Panc1 (cell line): Measurements from ENCODE around the gene HEXD.

Experiments
- SIN3A ChIP-seq: IDR thresholded peaks from 2 replicates; pipeline ENCODE4 v1.6.1; 2012; ENCODE audit warnings: low read depth, mild to moderate bottlenecking, low read length, moderate library complexity, borderline replicate concordance; ENCODE audit not compliant: insufficient read depth
- TF ChIP-seq, protein P1 (sequence below): fragments of 450-650 bp; IDR thresholded peaks from 2 replicates; pipeline ENCODE4 v1.5.1; 2017; ENCODE audit warnings: mild to moderate bottlenecking
- TF ChIP-seq, protein P2 (sequence below), 2 experiments: IDR thresholded peaks; 2 replicates each; pipeline ENCODE4 v1.6.1; 2011 to 2012; ENCODE audit warnings: low read depth in 2 of 2, control low read depth in 1 of 2, low read length in 1 of 2, mild to moderate bottlenecking in 1 of 2, moderate library complexity in 1 of 2; ENCODE audit not compliant: insufficient read depth in 1 of 2

DNA sequence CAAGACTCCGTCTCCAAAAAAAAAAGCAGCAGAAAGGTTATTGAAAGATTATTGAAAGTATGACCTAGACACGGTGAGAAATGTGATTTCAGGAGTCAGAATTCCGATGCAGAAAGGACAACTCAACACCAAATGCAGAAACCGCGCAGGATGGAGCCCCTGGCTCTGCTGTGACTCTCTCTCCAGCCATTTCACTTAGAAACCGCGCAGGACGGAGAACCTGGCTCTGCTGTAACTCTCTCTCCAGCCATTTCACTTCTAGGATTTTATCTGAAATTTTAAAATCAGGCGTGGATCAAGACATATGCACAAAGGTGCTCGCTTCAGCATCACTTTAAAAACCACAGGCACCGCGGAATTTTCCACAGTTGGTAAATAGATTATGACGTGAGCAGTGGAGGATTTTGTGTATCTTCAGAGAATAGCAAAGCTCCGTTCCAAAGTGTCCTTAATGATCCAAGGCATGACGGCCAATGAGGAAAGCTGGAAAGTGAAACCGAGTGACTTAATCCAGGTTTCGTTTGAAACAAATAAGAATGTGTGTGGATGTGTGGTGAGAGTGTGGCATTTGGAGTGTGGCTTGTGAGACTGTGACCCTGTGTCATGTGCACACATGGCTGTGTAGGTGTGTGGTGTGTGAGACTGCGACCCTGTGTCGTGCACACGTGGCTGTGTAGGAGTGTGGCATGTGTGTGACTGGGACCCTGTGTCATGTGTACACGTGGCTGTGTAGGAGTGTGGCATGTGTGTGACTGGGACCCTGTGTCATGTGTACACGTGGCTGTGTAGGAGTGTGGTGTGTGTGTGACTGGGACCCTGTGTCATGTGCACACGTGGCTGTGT is 37.1 kb upstream of the HEXD start:
- TF ChIP-seq, protein P1, sequence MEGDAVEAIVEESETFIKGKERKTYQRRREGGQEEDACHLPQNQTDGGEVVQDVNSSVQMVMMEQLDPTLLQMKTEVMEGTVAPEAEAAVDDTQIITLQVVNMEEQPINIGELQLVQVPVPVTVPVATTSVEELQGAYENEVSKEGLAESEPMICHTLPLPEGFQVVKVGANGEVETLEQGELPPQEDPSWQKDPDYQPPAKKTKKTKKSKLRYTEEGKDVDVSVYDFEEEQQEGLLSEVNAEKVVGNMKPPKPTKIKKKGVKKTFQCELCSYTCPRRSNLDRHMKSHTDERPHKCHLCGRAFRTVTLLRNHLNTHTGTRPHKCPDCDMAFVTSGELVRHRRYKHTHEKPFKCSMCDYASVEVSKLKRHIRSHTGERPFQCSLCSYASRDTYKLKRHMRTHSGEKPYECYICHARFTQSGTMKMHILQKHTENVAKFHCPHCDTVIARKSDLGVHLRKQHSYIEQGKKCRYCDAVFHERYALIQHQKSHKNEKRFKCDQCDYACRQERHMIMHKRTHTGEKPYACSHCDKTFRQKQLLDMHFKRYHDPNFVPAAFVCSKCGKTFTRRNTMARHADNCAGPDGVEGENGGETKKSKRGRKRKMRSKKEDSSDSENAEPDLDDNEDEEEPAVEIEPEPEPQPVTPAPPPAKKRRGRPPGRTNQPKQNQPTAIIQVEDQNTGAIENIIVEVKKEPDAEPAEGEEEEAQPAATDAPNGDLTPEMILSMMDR = no peak
- TF ChIP-seq, protein P2, sequence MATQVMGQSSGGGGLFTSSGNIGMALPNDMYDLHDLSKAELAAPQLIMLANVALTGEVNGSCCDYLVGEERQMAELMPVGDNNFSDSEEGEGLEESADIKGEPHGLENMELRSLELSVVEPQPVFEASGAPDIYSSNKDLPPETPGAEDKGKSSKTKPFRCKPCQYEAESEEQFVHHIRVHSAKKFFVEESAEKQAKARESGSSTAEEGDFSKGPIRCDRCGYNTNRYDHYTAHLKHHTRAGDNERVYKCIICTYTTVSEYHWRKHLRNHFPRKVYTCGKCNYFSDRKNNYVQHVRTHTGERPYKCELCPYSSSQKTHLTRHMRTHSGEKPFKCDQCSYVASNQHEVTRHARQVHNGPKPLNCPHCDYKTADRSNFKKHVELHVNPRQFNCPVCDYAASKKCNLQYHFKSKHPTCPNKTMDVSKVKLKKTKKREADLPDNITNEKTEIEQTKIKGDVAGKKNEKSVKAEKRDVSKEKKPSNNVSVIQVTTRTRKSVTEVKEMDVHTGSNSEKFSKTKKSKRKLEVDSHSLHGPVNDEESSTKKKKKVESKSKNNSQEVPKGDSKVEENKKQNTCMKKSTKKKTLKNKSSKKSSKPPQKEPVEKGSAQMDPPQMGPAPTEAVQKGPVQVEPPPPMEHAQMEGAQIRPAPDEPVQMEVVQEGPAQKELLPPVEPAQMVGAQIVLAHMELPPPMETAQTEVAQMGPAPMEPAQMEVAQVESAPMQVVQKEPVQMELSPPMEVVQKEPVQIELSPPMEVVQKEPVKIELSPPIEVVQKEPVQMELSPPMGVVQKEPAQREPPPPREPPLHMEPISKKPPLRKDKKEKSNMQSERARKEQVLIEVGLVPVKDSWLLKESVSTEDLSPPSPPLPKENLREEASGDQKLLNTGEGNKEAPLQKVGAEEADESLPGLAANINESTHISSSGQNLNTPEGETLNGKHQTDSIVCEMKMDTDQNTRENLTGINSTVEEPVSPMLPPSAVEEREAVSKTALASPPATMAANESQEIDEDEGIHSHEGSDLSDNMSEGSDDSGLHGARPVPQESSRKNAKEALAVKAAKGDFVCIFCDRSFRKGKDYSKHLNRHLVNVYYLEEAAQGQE (IDR thresholded peaks at IDR 0.05; ENCODE audit: insufficient read depth in 1 of 2, low read depth in 2 of 2, low read length in 1 of 2) = no peak
- no peak for TF ChIP-seq SIN3A
